NCI-H2196 (cell line): ENCODE data around the gene TMEM176B.

ENCODE experiments used
- DNase-seq: peaks from one replicate; lab custom pipeline; 2025; ENCODE audit not compliant: unreplicated experiment; lab: John Stamatoyannopoulos, UW

Gene TMEM176B

GRCh38 chr7:150799741-150800580, at the start of gene TMEM176B:
TSS of gene TMEM176B (minus strand) at chr7:150800364. CDS start at chr7:150796569, 3,795 bp downstream.
- DNase-seq, result peak; percentile 33

- DNase-seq, result no peak
Measured at GRCh38 chr7:150849204-150849775, 49.1 kb upstream of the TMEM176B start.

- DNase-seq, result no peak
Measured at GRCh38 chr7:150848561-150849115, 48.5 kb upstream of the TMEM176B start.

- DNase-seq, result no peak
Measured at GRCh38 chr7:150848111-150848510, 47.9 kb upstream of the TMEM176B start.

- DNase-seq, result no peak
Measured at GRCh38 chr7:150847536-150847935, 47.4 kb upstream of the TMEM176B start.

- no peak for DNase-seq
Measured at GRCh38 chr7:150846291-150847115, 46.3 kb upstream of the TMEM176B start.

GRCh38 chr7:150845421-150845861, 45.3 kb upstream of the TMEM176B start:
- no peak for DNase-seq

- no peak for DNase-seq
Measured at GRCh38 chr7:150842716-150843115, 42.6 kb upstream of the TMEM176B start.

- no peak for DNase-seq
Measured at GRCh38 chr7:150842018-150842417, 41.9 kb upstream of the TMEM176B start.

- DNase-seq, result no peak
Measured at GRCh38 chr7:150838965-150839650, 38.9 kb upstream of the TMEM176B start.

- no peak for DNase-seq
Measured at GRCh38 chr7:150835702-150836280, 35.6 kb upstream of the TMEM176B start.

GRCh38 chr7:150835019-150835418, 34.9 kb upstream of the TMEM176B start:
- no peak for DNase-seq

GRCh38 chr7:150831851-150832250, 31.7 kb upstream of the TMEM176B start:
- DNase-seq, result no peak

- DNase-seq, result peak; percentile 66
Measured at GRCh38 chr7:150830937-150831336, 30.8 kb upstream of the TMEM176B start.

- DNase-seq, result no peak
Measured at GRCh38 chr7:150829426-150829825, 29.3 kb upstream of the TMEM176B start.

GRCh38 chr7:150828384-150828783, 28.2 kb upstream of the TMEM176B start:
- no peak for DNase-seq

- no peak for DNase-seq
Measured at GRCh38 chr7:150826061-150826849, 26.1 kb upstream of the TMEM176B start.

GRCh38 chr7:150824379-150825177, 24.4 kb upstream of the TMEM176B start:
- no peak for DNase-seq
